Erythroblast (primary cell): ENCODE measurements around the gene AQP11.

Experiments
- GATA1 ChIP-seq: IDR thresholded peaks from 2 replicates; pipeline ENCODE4 v1.6.1; 2011; ENCODE audit warnings: low read depth, mild to moderate bottlenecking, control low read depth, low read length, moderate library complexity
- POLR2A ChIP-seq: IDR thresholded peaks from 2 replicates; pipeline ENCODE4 v1.6.1; 2011; ENCODE audit warnings: mild to moderate bottlenecking, low read length

DNA sequence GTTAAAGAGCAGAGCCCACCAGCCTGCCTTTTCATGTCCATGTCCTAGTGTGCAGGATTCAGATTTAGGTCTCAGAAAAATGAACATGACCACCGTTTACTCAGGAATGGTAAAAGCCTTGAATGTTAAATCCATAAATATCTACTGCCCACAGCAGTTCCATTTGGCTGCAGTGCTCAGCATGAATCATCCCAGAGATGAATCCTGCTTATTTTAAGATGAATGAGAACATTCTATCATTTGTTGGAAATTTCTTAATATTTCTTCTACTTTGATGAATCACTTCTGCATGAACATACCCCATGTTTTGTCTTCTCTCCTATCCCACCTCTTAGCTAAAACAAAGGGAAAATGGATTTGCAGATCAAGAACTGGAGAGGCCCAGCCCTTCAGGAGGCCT, 47.5 kb upstream of the AQP11 start:
- TF ChIP-seq POLR2A = no peak
- TF ChIP-seq GATA1 = no peak
